SW 1271 (cell line): Measurements from ENCODE around the gene HSPE1.
"Not testable (repeated sequence)": the region's sequence is repeated elsewhere in the genome, so short reads cannot be mapped to it uniquely, and the experiment has no call there.

Experiments
- DNase-seq, 2 experiments: peaks; one replicate each; lab custom pipeline; 2025; lab: John Stamatoyannopoulos, UW

HSPE1 gene

GRCh38 chr2:197498235-197498936 is 1.8 kb upstream of the HSPE1 start:
- no peak for DNase-seq

GRCh38 chr2:197498937-197499593 is 1.1 kb upstream of the HSPE1 start:
- peak in 1 of 2 experiments; percentile 44 for DNase-seq

GRCh38 chr2:197500503-197501131 is 438 bp downstream of the HSPE1 start:
- DNase-seq: no peak

GRCh38 chr2:197502201-197502600 is 2.0 kb downstream of the HSPE1 start:
- DNase-seq: no peak

- no peak for DNase-seq
Measured at GRCh38 chr2:197502685-197503084, 2.5 kb downstream of the HSPE1 start.

GRCh38 chr2:197504000-197504399 is 3.8 kb downstream of the HSPE1 start:
- no peak for DNase-seq

GRCh38 chr2:197504512-197504911 is 4.3 kb downstream of the HSPE1 start:
- no peak for DNase-seq

GRCh38 chr2:197506658-197507057 is 6.5 kb downstream of the HSPE1 start:
- no peak for DNase-seq

GRCh38 chr2:197513915-197514314 is 13.7 kb downstream of the HSPE1 start:
- DNase-seq: no peak

- no peak for DNase-seq
Measured at GRCh38 chr2:197514754-197515153, 14.6 kb downstream of the HSPE1 start.

GRCh38 chr2:197515315-197515738 is 15.1 kb downstream of the HSPE1 start:
- peak in 1 of 2 experiments; percentile 48 for DNase-seq

- peak; percentile 81 to 92 for DNase-seq
Measured at GRCh38 chr2:197515739-197516392, 15.7 kb downstream of the HSPE1 start, which contains the start of gene MOB4. Gene MOB4, plus strand, starts transcription at chr2:197516066. Its CDS starts 21 bp downstream, at chr2:197516087.

- peak in 1 of 2 experiments; percentile 37 for DNase-seq
Measured at GRCh38 chr2:197516393-197516761, 16.2 kb downstream of the HSPE1 start.

GRCh38 chr2:197517150-197517549 is 17.0 kb downstream of the HSPE1 start:
- DNase-seq: no peak

GRCh38 chr2:197538412-197538811 is 38.2 kb downstream of the HSPE1 start:
- DNase-seq: no peak

GRCh38 chr2:197539734-197540133 is 39.6 kb downstream of the HSPE1 start:
- DNase-seq: no peak

GRCh38 chr2:197543206-197543605 is 43.0 kb downstream of the HSPE1 start:
- DNase-seq: no peak

- DNase-seq: no peak
Measured at GRCh38 chr2:197547163-197547900, 47.2 kb downstream of the HSPE1 start.

- DNase-seq: no peak
Measured at GRCh38 chr2:197548582-197548981, 48.4 kb downstream of the HSPE1 start.

- DNase-seq: not testable (repeated sequence)
Measured at GRCh38 chr2:197551260-197551659, 51.1 kb downstream of the HSPE1 start.
